ENCODE results near the gene LTB.
A peak's percentile ranks its signal among the peaks of the same experiment; 100 is the strongest.

The LTB gene

DNA sequence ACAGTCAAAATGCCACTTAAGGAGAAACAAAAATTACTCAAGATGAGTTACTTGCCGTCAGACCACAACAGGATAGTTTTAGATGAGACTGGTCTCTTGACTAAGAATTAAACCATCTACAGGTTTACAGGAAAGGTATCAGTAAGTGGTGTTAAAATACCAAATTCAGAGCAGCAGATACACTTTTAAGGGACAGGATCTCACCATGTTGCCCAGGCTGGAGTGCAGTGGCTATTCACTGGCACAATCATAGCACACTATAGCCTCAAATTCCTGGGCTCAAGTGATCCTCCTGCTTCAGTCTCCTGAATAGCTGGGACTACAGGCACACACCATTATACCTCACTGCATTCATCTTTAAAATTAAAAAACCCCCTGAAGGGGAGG, 48.8 kb downstream of the LTB start:
- peaks cover 6% of the 10 kb centered on the region for H3K79me2 ChIP-seq (ENCODE audit: insufficient read depth, low read length)
- no peak overlapping the region for H3K9ac ChIP-seq (ENCODE audit: low read length)
- no peak overlapping the region for H3K27ac ChIP-seq (ENCODE audit: low read depth, low read length, poor library complexity, severe bottlenecking)
- H3K4me2 ChIP-seq (ENCODE audit: low read length): no peak overlapping the region
- no peaks in the 10 kb centered on the region for H3K27me3 ChIP-seq (ENCODE audit: insufficient read depth, low read length)
- no peaks in the 10 kb centered on the region for H3K9me3 ChIP-seq (ENCODE audit: low read length)
- peaks cover 5% of the 10 kb centered on the region for H3K4me1 ChIP-seq (ENCODE audit: insufficient read depth, low read length, severe bottlenecking)
- no peaks in the 10 kb centered on the region for H4K20me1 ChIP-seq (ENCODE audit: insufficient read depth, low read length)
- H3K4me3 ChIP-seq (ENCODE audit: low read depth, low read length, poor library complexity, severe bottlenecking): no peak overlapping the region
- H3K36me3 ChIP-seq (ENCODE audit: insufficient read depth, low read length): peaks cover 89% of the 10 kb centered on the region
- peaks cover 14% of the 10 kb centered on the region; the same call in 1 of the 2 replicates for H3F3A ChIP-seq (ENCODE audit: insufficient read depth, low read length)
- TF ChIP-seq EZH2 (IDR thresholded peaks at IDR 0.05; ENCODE audit: borderline replicate concordance, low read length) (no peak), CTCF (IDR thresholded peaks at IDR 0.05; ENCODE audit: low read length) (no peak)
- no peaks in the 10 kb centered on the region for H3K9me2 ChIP-seq (ENCODE audit: low read depth, low read length)
- no peak overlapping the region for H2AFZ ChIP-seq (ENCODE audit: low read length)

GRCh38 chr6:31532644-31533454, 49.4 kb downstream of the LTB start:
- Histone ChIP-seq H3K27ac (ENCODE audit: low read depth, low read length, poor library complexity, severe bottlenecking) (peak overlapping the region; percentile 22), H3K4me1 (ENCODE audit: insufficient read depth, low read length, severe bottlenecking) (peaks cover 4% of the 10 kb centered on the region), H3K27me3 (ENCODE audit: insufficient read depth, low read length) (no peaks in the 10 kb centered on the region), H3K9me3 (ENCODE audit: low read length) (no peaks in the 10 kb centered on the region), H4K20me1 (ENCODE audit: insufficient read depth, low read length) (no peaks in the 10 kb centered on the region), H3K4me3 (ENCODE audit: low read depth, low read length, poor library complexity, severe bottlenecking) (no peak overlapping the region), H3K79me2 (ENCODE audit: insufficient read depth, low read length) (no peaks in the 10 kb centered on the region), H3K9ac (ENCODE audit: low read length) (no peak overlapping the region), H3K36me3 (ENCODE audit: insufficient read depth, low read length) (peaks cover 83% of the 10 kb centered on the region), H3K9me2 (ENCODE audit: low read depth, low read length) (no peaks in the 10 kb centered on the region), H2AFZ (ENCODE audit: low read length) (no peak overlapping the region), H3K4me2 (ENCODE audit: low read length) (no peak overlapping the region), H3F3A (ENCODE audit: insufficient read depth, low read length) (peaks cover 14% of the 10 kb centered on the region; the same call in 1 of the 2 replicates)
- TF ChIP-seq EZH2 (IDR thresholded peaks at IDR 0.05; ENCODE audit: borderline replicate concordance, low read length): no peak
- no peak for TF ChIP-seq CTCF (IDR thresholded peaks at IDR 0.05; ENCODE audit: low read length)

GRCh38 chr6:31531771-31532643, 50.2 kb downstream of the LTB start:
- peaks cover 76% of the 10 kb centered on the region for H3K36me3 ChIP-seq (ENCODE audit: insufficient read depth, low read length)
- H3K4me1 ChIP-seq (ENCODE audit: insufficient read depth, low read length, severe bottlenecking): peaks cover 4% of the 10 kb centered on the region
- H3K9ac ChIP-seq (ENCODE audit: low read length): no peak overlapping the region
- H3K9me2 ChIP-seq (ENCODE audit: low read depth, low read length): no peaks in the 10 kb centered on the region
- H3K27ac ChIP-seq (ENCODE audit: low read depth, low read length, poor library complexity, severe bottlenecking): peak overlapping the region; percentile 22
- no peak overlapping the region for H3K4me2 ChIP-seq (ENCODE audit: low read length)
- no peaks in the 10 kb centered on the region for H3K27me3 ChIP-seq (ENCODE audit: insufficient read depth, low read length)
- H3K4me3 ChIP-seq (ENCODE audit: low read depth, low read length, poor library complexity, severe bottlenecking): no peak overlapping the region
- H4K20me1 ChIP-seq (ENCODE audit: insufficient read depth, low read length): no peaks in the 10 kb centered on the region
- H2AFZ ChIP-seq (ENCODE audit: low read length): no peak overlapping the region
- H3K79me2 ChIP-seq (ENCODE audit: insufficient read depth, low read length): no peaks in the 10 kb centered on the region
- TF ChIP-seq CTCF (IDR thresholded peaks at IDR 0.05; ENCODE audit: low read length) (no peak), EZH2 (IDR thresholded peaks at IDR 0.05; ENCODE audit: borderline replicate concordance, low read length) (no peak)
- H3K9me3 ChIP-seq (ENCODE audit: low read length): no peaks in the 10 kb centered on the region
- peaks cover 14% of the 10 kb centered on the region; the same call in 1 of the 2 replicates for H3F3A ChIP-seq (ENCODE audit: insufficient read depth, low read length)
